A549 treated with GW870086 at 1 μM for 4 hours (cell line): ENCODE results near the gene P4HB. TPM values are rescaled to one million over a fixed set of nuclear protein-coding genes. Genes with fewer than 3 reads are reported as not detected.

Source experiments
- total RNA-seq: library from RNA; stranded (reverse); fragments of 200-300 nt; extraction: Qiagen RNA extraction; gene quantifications from 5 replicates; pipeline ENCODE4 v1.2.3, GENCODE V29; 2022; ENCODE audit warnings: low read depth

The P4HB gene
- total RNA-seq = 672 to 719 TPM (median 681 TPM) in 5 replicates

DNA sequence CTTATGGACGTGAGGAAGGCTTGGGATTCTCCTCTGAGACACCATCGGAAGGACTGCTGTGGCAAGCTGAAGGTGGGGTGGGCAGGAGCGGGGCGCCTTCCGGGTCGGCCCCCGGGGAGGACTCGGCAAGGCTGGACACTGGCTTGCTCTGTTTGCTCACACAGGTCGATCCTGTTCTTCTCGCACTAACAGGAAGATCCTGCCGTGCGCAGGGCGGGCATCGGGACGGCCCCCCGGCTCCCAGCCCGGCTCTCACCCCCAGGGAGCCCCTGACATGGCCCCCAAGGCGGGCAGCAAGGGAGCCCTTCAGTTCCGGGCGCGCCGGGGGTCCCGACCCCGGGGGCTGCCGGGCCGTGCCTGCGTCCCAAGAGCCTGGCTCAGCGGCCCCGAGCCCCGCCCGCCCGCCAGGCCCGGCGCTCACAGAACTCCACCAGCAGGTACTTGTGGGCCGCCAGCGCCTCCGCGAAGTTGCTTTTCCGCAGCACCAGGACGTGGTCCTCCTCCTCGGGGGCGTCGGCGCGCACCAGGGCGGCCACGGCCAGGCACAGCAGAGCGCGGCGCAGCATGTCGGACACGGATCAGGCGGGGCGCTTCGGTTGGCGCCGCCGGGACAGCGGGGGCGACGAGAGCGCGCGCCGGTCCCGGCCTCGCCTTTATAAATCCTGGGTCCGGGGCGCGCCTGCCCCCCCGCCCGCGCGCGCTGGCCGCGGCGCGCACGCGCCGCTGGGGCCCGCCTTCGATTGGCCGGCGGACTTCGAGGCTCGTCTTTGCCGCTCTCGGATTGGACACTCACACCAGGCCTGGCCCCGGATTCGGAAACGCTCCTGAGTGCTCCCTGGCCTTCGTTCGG is at the start of gene P4HB:
P4HB (minus strand) TSS at position 630 of the 850 bp plus-strand sequence; CDS start at position 566, 64 bp downstream.

DNA sequence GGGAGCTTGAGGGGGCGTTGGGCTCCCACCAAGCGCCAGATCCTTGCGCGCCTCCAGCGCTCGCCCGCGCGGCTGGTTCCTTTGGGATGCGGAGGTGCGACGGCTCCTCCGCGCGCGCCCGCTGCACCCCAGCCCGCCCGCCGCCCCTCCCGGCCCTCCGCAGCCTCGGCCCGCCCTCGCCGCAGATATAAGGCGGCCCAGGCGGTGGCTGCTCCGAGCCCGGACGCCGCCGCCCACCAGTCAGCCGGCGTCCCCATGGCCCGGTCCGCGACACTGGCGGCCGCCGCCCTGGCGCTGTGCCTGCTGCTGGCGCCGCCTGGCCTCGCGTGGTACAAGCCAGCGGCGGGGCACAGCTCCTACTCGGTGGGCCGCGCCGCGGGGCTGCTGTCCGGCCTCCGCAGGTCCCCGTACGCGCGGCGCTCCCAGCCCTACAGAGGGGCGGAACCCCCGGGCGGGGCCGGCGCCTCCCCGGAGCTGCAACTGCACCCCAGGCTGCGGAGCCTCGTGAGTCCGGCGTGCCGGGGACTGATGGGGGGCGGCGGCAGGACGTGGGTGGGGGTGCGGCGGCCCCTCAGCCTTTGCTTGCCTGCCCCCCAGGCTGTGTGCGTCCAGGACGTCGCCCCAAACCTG is 41.8 kb upstream of the P4HB start, which contains the start of gene NPB:
NPB (plus strand) TSS at position 216 of the 630 bp plus-strand sequence; CDS start at position 256, 40 bp downstream.

DNA sequence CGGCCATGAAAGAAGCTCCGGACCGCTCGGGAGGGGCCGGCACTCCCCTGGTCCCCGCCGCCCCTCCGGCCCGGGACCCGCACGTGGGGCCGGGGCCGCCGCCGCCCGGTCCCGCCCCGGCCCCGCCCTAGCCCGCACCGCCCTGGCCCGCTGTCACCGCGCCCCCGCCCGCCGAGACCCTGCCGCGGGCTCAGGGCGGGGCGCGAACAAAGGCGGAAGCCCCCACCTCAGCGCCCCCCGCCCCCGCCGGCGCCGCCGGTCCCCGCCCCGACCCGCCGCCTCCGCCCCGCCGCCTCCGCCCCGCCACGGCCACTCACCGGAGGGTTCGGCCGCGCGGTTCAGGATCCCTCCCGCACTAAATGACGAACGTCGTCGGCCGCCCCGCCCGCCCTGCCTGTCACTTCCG is 10.6 kb upstream of the P4HB start, which contains the start of gene ARHGDIA:
ARHGDIA (minus strand) TSS at position 357 of the 406 bp plus-strand sequence. CDS start 1,407 bp downstream, outside the sequence.

DNA sequence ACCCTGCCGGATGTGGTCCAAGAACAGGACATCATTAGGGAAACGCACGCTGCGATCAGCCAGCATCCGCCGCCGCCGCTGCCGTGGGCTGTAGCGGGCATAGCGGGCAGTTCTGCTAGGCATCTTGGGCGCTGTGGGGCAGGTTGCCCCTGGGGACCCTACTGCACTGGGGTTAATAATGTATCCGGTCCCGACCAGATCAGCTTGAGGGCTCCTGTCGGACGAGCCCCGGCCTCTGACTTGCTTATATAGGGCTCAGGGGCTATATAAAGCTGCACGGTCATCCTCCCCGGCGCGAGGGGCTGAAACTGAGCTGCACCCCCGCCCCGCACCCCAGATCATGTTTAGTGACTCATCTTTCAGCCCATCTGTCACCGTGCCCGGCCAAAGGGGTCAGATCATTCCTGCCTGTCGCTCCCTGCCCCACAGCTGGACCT is 25.5 kb downstream of the P4HB start, which contains the start of gene PPP1R27:
PPP1R27 (minus strand) TSS at position 220 of the 437 bp plus-strand sequence; CDS start at position 123, 97 bp downstream.

DNA sequence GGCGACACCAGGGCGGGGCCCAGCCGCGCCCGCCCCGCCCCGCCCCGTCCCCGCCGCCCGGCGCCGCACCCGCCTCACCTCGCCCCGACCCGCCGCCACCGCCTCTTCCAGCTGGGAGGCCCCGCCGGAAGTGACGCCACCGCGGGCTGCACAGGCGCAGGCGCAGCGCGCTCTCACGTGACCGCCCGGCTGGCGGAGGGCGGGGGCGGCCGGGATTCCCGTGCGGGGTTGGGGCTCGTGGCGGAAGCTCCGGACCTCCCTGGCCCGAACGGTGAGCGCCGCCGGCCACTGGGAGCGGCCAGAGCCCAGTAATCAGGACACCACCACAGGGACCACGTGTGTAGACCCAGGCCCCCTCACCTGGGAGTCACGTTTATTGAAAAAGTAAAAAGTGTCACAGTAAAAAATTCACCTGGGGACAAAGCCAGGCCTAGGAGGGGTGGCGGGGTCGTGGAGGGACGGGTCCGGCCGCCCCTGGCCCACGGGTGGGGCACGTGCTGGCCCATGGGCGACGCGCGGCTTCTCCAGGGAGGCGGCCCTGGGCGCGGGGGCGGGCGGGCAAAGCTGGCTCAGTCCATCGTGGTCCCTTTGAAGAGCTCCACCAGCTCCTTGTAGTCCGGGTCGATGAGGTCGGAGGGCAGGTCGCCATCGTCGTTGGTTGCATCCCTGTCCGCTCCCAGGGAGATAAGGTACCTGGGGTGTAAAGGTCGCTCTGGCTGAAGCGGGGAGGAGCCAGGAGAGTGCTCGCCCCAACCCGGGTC is 27.0 kb downstream of the P4HB start, which contains the start of gene MCRIP1:
MCRIP1 (minus strand) TSS at position 132 of the 761 bp plus-strand sequence. CDS start 8,785 bp downstream, outside the sequence.

DNA sequence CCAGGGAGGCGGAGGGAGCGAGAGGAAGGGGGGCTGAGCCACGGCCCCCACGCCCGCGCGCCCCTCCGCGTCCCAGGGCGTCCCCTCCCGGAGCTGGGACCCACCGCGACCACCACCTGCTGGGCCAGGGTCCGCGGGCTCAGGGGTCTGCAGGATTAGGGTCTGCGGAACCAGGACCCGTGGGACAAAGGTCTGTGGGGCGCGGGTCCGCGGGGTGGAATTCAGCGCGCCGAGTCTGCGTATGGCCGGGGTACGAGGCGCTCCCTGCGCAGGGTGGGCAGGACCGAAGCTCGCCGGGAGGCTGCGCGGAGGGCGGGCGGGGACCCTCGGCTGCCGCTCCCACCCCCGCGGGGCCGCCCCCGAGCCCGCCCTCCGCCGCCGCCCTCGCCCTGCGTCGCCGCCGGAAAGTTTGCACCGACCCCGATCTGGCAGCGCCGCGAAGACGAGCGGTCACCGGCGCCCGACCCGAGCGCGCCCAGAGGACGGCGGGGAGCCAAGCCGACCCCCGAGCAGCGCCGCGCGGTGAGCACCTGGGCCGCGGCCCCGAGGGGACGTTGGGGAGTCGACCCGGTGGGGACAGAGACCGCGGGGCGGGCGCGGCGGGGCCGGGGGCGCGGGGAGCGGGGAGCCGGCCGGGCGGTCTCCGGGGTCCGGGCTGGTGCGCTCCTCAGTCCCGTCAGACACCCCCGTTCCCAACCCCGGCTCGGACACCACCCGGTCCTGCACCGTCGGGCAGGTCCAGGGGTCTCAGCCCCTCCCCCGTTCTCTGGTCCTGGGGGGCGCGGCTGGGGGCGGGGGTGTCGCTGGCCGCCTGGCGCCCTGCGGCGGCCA is 56.4 kb downstream of the P4HB start, which contains the start of gene GCGR:
GCGR (plus strand) TSS at position 423 of the 831 bp plus-strand sequence. CDS start 4,869 bp downstream, outside the sequence.

Other genes with a start within 250 kb of the P4HB start
- 86.1 to 108 TPM (median 97.3 TPM) in 5 replicates for gene NPLOC4, start 223.4 kb downstream of the P4HB start, total RNA-seq
- 4.2 to 5.9 TPM (median 4.7 TPM) in 5 replicates for gene TSPAN10, start 223.3 kb downstream of the P4HB start, total RNA-seq
- 1.6 to 3.1 TPM (median 2.3 TPM) in 5 replicates for gene PDE6G, start 204.0 kb downstream of the P4HB start, total RNA-seq
- gene OXLD1, start 193.9 kb downstream of the P4HB start, total RNA-seq = 37.5 to 61.3 TPM (median 57.4 TPM) in 5 replicates
- 58.3 to 75.7 TPM (median 65.0 TPM) in 5 replicates for gene CCDC137, start 193.8 kb downstream of the P4HB start, total RNA-seq
- gene ARL16, start 176.7 kb downstream of the P4HB start, total RNA-seq = 47.7 to 57.9 TPM (median 50.2 TPM) in 5 replicates
- 138 to 202 TPM (median 194 TPM) in 5 replicates for gene HGS, start 176.5 kb downstream of the P4HB start, total RNA-seq
- gene MRPL12, start 157.2 kb downstream of the P4HB start, total RNA-seq = 243 to 327 TPM (median 298 TPM) in 5 replicates
- 29.3 to 45.2 TPM (median 44.6 TPM) in 5 replicates for gene SLC25A10, start 148.3 kb downstream of the P4HB start, total RNA-seq
- 0.15 to 0.67 TPM (median 0.54 TPM) in 5 replicates for gene GCGR, start 56.4 kb downstream of the P4HB start, total RNA-seq
- gene MCRIP1, start 27.2 kb downstream of the P4HB start, total RNA-seq = 73.8 to 102 TPM (median 99.3 TPM) in 5 replicates
- 0.19 to 0.47 TPM (median 0.24 TPM) in 4 of 5 replicates, not detected in the other for gene PPP1R27, start 25.5 kb downstream of the P4HB start, total RNA-seq
- 558 to 703 TPM (median 590 TPM) in 5 replicates for gene ARHGDIA, start 10.8 kb upstream of the P4HB start, total RNA-seq
- gene ALYREF, start 31.1 kb upstream of the P4HB start, total RNA-seq = 171 to 261 TPM (median 232 TPM) in 5 replicates
- 208 to 312 TPM (median 266 TPM) in 5 replicates for gene ANAPC11, start 31.2 kb upstream of the P4HB start, total RNA-seq
- gene NPB, start 41.7 kb upstream of the P4HB start, total RNA-seq = 0.27 to 0.84 TPM (median 0.53 TPM) in 5 replicates
- 15.4 to 22.5 TPM (median 19.0 TPM) in 5 replicates for gene PCYT2, start 50.9 kb upstream of the P4HB start, total RNA-seq
- gene SIRT7, start 57.6 kb upstream of the P4HB start, total RNA-seq = 33.7 to 48.8 TPM (median 45.2 TPM) in 5 replicates
- 26.4 to 36.5 TPM (median 33.1 TPM) in 5 replicates for gene MAFG, start 67.2 kb upstream of the P4HB start, total RNA-seq
- gene PYCR1, start 76.8 kb upstream of the P4HB start, total RNA-seq = 58.8 to 95.8 TPM (median 83.5 TPM) in 5 replicates
- not detected in 5 replicates for gene MYADML2, start 86.7 kb upstream of the P4HB start, total RNA-seq
- gene NOTUM, start 100.7 kb upstream of the P4HB start, total RNA-seq = 0.13 to 0.56 TPM (median 0.35 TPM) in 5 replicates
- 23.0 to 34.0 TPM (median 26.5 TPM) in 5 replicates for gene ASPSCR1, start 117.1 kb upstream of the P4HB start, total RNA-seq
- 155 to 212 TPM (median 190 TPM) in 5 replicates for gene CENPX, start 162.3 kb upstream of the P4HB start, total RNA-seq
- 9.7 to 15.3 TPM (median 13.6 TPM) in 5 replicates for gene LRRC45, start 162.8 kb upstream of the P4HB start, total RNA-seq
- gene RAC3, start 171.1 kb upstream of the P4HB start, total RNA-seq = 25.0 to 39.4 TPM (median 34.2 TPM) in 5 replicates
- 66.6 to 101 TPM (median 95.7 TPM) in 5 replicates for gene DCXR, start 177.2 kb upstream of the P4HB start, total RNA-seq
- gene RFNG, start 191.3 kb upstream of the P4HB start, total RNA-seq = 16.1 to 25.0 TPM (median 23.9 TPM) in 5 replicates
- 99.8 to 139 TPM (median 137 TPM) in 5 replicates for gene GPS1, start 191.4 kb upstream of the P4HB start, total RNA-seq
- 80.3 to 145 TPM (median 129 TPM) in 5 replicates for gene DUS1L, start 205.3 kb upstream of the P4HB start, total RNA-seq
- 102 to 132 TPM (median 126 TPM) in 5 replicates for gene FASN, start 237.7 kb upstream of the P4HB start, total RNA-seq